HCT116 (cell line): ENCODE data around the gene CYB561D1.

ENCODE experiments used
- CBX3 ChIP-seq: IDR thresholded peaks from 2 replicates; pipeline ENCODE4 v1.6.1; 2012; ENCODE audit warnings: low read depth
- CEBPB ChIP-seq: IDR thresholded peaks from 2 replicates; pipeline ENCODE4 v1.6.1; 2012; ENCODE audit warnings: low read depth
- EZH2 ChIP-seq: fragments of 200-600 bp; sonication (generic); IDR thresholded peaks from 2 replicates; pipeline ENCODE4 v1.6.1; 2017; ENCODE audit warnings: antibody characterized with exemption, mixed run types
- EZH2phosphoT487 ChIP-seq: fragments of 200-600 bp; IDR thresholded peaks from 2 replicates; pipeline ENCODE4 v1.6.1; 2018; ENCODE audit warnings: antibody characterized with exemption, borderline replicate concordance
- JUND ChIP-seq: IDR thresholded peaks from 2 replicates; pipeline ENCODE4 v1.6.1; 2012
- POLR2A ChIP-seq: IDR thresholded peaks from 2 replicates; pipeline ENCODE4 v1.7.0; 2011; ENCODE audit warnings: borderline replicate concordance; ENCODE audit not compliant: insufficient read depth, insufficient read length; ENCODE audit errors: extremely low read depth
- POLR2AphosphoS5 ChIP-seq: IDR thresholded peaks from 2 replicates; pipeline ENCODE4 v1.6.1; 2011; ENCODE audit warnings: mild to moderate bottlenecking, low read depth, low read length, moderate library complexity
- SP1 ChIP-seq: IDR thresholded peaks from 2 replicates; pipeline ENCODE4 v1.6.1; 2012; ENCODE audit warnings: low read depth
- ZFX ChIP-seq: fragments of 450-650 bp; IDR thresholded peaks from 2 replicates; pipeline ENCODE4 v1.6.1; 2017
- TF ChIP-seq, protein P1 (sequence below), 3 experiments: fragments of 200-600 bp in 1 of 3; sonication (generic) in 1 of 3; IDR thresholded peaks in 2 of 3; conservative IDR thresholded peaks in 1 of 3; 2 replicates each; pipeline ENCODE4 v1.5.1; 2012 to 2017; ENCODE audit warnings: low read depth in 2 of 3, low read length in 2 of 3, antibody characterized with exemption in 1 of 3, borderline replicate concordance in 1 of 3, control low read depth in 1 of 3, mild to moderate bottlenecking in 1 of 3, mixed read lengths in 1 of 3, mixed run types in 1 of 3, moderate library complexity in 1 of 3; ENCODE audit not compliant: insufficient read depth in 1 of 3
- TF ChIP-seq, protein P2 (sequence below): IDR thresholded peaks from 2 replicates; pipeline ENCODE4 v1.6.1; 2012; ENCODE audit warnings: low read depth
- TF ChIP-seq, protein P3 (sequence below): IDR thresholded peaks from 2 replicates; pipeline ENCODE4 v1.6.1; 2012
- TF ChIP-seq, protein P4 (sequence below): IDR thresholded peaks from 2 replicates; pipeline ENCODE4 v1.6.1; 2012

DNA sequence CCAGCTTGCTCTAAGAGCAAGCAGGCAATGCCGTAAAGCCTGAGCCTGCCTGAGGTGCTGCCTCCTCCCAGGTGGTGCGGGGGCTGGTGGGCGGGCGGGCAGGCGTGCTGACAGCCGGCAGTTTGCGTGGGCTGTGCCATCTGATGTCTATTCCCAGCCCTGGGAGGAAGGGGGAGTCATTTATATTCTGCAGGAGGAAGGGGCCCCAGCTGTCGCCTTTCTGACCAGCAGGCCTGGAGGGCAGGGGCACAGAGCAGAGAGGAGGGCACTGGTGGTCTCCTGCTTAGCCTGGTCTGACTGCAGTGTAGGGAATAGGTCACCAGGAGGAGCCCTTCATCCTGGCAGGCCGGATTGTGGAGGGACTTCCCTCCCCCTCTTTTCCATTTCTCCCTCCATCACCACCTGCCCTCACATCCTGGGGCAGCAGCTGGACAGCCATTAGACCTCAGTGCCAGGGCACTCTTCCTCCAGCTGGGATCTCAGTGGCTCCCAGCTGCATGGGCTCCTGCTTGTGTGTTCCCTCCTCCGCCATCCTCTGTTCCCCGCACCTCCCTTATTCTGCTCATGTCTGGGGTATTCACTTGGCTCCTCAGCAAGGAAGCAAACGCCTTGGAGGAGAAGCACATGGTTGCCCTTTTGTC is 4.4 kb downstream of the CYB561D1 start:
- TF ChIP-seq POLR2A (no peak), JUND (no peak), SP1 (no peak), CEBPB (no peak), EZH2phosphoT487 (no peak), ZFX (no peak), POLR2AphosphoS5 (no peak), CBX3 (no peak), EZH2 (no peak)
- TF ChIP-seq, protein P1, sequence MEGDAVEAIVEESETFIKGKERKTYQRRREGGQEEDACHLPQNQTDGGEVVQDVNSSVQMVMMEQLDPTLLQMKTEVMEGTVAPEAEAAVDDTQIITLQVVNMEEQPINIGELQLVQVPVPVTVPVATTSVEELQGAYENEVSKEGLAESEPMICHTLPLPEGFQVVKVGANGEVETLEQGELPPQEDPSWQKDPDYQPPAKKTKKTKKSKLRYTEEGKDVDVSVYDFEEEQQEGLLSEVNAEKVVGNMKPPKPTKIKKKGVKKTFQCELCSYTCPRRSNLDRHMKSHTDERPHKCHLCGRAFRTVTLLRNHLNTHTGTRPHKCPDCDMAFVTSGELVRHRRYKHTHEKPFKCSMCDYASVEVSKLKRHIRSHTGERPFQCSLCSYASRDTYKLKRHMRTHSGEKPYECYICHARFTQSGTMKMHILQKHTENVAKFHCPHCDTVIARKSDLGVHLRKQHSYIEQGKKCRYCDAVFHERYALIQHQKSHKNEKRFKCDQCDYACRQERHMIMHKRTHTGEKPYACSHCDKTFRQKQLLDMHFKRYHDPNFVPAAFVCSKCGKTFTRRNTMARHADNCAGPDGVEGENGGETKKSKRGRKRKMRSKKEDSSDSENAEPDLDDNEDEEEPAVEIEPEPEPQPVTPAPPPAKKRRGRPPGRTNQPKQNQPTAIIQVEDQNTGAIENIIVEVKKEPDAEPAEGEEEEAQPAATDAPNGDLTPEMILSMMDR (IDR thresholded peaks at IDR 0.05 in 2 of 3, conservative IDR thresholded peaks at IDR 0.05 in 1 of 3; ENCODE audit: borderline replicate concordance in 1 of 3, insufficient read depth in 1 of 3, low read depth in 2 of 3, low read length in 2 of 3): peak; percentile 37 to 61 (median 53); a peak in 5 of 6 replicates
- TF ChIP-seq, protein P2, sequence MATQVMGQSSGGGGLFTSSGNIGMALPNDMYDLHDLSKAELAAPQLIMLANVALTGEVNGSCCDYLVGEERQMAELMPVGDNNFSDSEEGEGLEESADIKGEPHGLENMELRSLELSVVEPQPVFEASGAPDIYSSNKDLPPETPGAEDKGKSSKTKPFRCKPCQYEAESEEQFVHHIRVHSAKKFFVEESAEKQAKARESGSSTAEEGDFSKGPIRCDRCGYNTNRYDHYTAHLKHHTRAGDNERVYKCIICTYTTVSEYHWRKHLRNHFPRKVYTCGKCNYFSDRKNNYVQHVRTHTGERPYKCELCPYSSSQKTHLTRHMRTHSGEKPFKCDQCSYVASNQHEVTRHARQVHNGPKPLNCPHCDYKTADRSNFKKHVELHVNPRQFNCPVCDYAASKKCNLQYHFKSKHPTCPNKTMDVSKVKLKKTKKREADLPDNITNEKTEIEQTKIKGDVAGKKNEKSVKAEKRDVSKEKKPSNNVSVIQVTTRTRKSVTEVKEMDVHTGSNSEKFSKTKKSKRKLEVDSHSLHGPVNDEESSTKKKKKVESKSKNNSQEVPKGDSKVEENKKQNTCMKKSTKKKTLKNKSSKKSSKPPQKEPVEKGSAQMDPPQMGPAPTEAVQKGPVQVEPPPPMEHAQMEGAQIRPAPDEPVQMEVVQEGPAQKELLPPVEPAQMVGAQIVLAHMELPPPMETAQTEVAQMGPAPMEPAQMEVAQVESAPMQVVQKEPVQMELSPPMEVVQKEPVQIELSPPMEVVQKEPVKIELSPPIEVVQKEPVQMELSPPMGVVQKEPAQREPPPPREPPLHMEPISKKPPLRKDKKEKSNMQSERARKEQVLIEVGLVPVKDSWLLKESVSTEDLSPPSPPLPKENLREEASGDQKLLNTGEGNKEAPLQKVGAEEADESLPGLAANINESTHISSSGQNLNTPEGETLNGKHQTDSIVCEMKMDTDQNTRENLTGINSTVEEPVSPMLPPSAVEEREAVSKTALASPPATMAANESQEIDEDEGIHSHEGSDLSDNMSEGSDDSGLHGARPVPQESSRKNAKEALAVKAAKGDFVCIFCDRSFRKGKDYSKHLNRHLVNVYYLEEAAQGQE: no peak
- TF ChIP-seq, protein P3, sequence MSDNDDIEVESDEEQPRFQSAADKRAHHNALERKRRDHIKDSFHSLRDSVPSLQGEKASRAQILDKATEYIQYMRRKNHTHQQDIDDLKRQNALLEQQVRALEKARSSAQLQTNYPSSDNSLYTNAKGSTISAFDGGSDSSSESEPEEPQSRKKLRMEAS: no peak
- TF ChIP-seq, protein P4, sequence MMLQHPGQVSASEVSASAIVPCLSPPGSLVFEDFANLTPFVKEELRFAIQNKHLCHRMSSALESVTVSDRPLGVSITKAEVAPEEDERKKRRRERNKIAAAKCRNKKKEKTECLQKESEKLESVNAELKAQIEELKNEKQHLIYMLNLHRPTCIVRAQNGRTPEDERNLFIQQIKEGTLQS: no peak
